H1 (cell line): ENCODE results near the gene PINLYP. TPM values are rescaled to one million over a fixed set of nuclear protein-coding genes. Genes with fewer than 3 reads are reported as not detected.

Experiments used
- BCL11A ChIP-seq, 2 experiments: IDR thresholded peaks; one replicate each; pipeline ENCODE4 v1.6.1; 2011; ENCODE audit warnings: low read depth in 2 of 2, low read length in 2 of 2, mild to moderate bottlenecking in 2 of 2
- GABPA ChIP-seq: IDR thresholded peaks from 2 replicates; pipeline ENCODE4 v1.6.1; 2011; ENCODE audit warnings: mild to moderate bottlenecking, low read length, moderate library complexity, borderline replicate concordance; ENCODE audit not compliant: insufficient read depth
- GTF2F1 ChIP-seq: IDR thresholded peaks from 2 replicates; pipeline ENCODE4 v1.6.1; 2012; ENCODE audit warnings: low read depth, low read length, improper control_type of control experiment, borderline replicate concordance
- HDAC6 ChIP-seq: IDR thresholded peaks from one replicate; pipeline ENCODE4 v1.7.1; 2012; ENCODE audit warnings: low read depth, mild to moderate bottlenecking, inconsistent platforms, low read length, moderate library complexity
- NANOG ChIP-seq: IDR thresholded peaks from 2 replicates; pipeline ENCODE4 v1.6.1; 2011; ENCODE audit warnings: low read length, low read depth, mild to moderate bottlenecking, inconsistent platforms; ENCODE audit not compliant: insufficient read depth, poor library complexity, severe bottlenecking
- RFX5 ChIP-seq: IDR thresholded peaks from 2 replicates; pipeline ENCODE4 v1.6.1; 2011; ENCODE audit warnings: low read depth, low read length, improper control_type of control experiment, borderline replicate concordance
- SAP30 ChIP-seq: fragments of 300-600 bp; sonication (generic); IDR thresholded peaks from 2 replicates; pipeline ENCODE4 v1.7.1; 2012; ENCODE audit warnings: low read length, moderate library complexity, mild to moderate bottlenecking, inconsistent platforms; ENCODE audit not compliant: insufficient read depth, insufficient replicate concordance
- SP1 ChIP-seq: IDR thresholded peaks from 2 replicates; pipeline ENCODE4 v1.6.1; 2011; ENCODE audit warnings: low read depth, low read length
- TBP ChIP-seq: IDR thresholded peaks from 2 replicates; pipeline ENCODE4 v1.6.1; 2011; ENCODE audit warnings: low read depth, low read length, improper control_type of control experiment
- polyA plus RNA-seq, 7 experiments: library from polyadenylated mRNA; depleted of rRNA in 3 of 7; stranded (reverse) in 5 of 7; unstranded in 2 of 7; fragments of >200 nt in 5 of 7; fragments of 200-250 nt in 2 of 7; gene quantifications; 1 replicate in 5 of 7; 2 replicates in 1 of 7; 4 replicates in 1 of 7; pipeline versions ENCODE4 v1.2.1 to v1.2.3, GENCODE V29; 2011 to 2013; ENCODE audit warnings: missing spikeins in 2 of 7, mixed read lengths in 2 of 7
- total RNA-seq: library from RNA; stranded (reverse); fragmentation: NEBNext Ultra II Directional; extraction: Animal tissue kit (Norgen Biotek cat#: 25700); gene quantifications from 2 replicates; pipeline ENCODE4 v1.2.1, GENCODE V29; 2021
- TF ChIP-seq, protein P1 (sequence below), 3 experiments: IDR thresholded peaks; 1 replicate in 2 of 3; 2 replicates in 1 of 3; pipeline versions ENCODE4 v1.5.1 to v1.6.1; 2011; ENCODE audit warnings: low read length in 3 of 3, mild to moderate bottlenecking in 3 of 3, inconsistent platforms in 2 of 3, low read depth in 1 of 3, moderate library complexity in 1 of 3; ENCODE audit not compliant: insufficient read depth in 1 of 3; ENCODE audit errors: control extremely low read depth in 1 of 3

PINLYP gene
- total and polyA plus RNA-seq, 2 of the 8 experiments (the other 6 are each of a cell fraction or from before 2014, with no cell fraction given): 7.5 to 31.3 TPM

DNA sequence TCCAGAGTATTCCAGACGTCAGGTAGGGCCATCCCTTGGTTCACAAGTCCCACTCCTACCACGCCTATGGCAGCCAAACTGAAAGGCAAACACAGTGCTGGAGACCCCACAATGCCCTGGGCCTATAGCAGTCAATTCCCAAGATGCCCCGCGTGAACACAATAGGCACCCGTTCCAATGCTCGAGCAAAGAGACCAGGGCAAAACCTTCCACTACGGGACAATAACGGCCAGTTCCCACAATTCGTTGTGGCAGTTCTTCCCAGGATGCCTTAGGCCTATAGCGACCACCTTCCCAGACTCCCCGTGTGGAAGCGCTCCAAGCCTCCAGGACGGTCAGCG is 43.3 kb downstream of the PINLYP start (continued):
- TF ChIP-seq GTF2F1: 0 out of 2 replicates have a peak, but pooled peaks have one; percentile 37
- no peak for TF ChIP-seq SP1
- TF ChIP-seq SAP30: no peak
- TF ChIP-seq, protein P1, sequence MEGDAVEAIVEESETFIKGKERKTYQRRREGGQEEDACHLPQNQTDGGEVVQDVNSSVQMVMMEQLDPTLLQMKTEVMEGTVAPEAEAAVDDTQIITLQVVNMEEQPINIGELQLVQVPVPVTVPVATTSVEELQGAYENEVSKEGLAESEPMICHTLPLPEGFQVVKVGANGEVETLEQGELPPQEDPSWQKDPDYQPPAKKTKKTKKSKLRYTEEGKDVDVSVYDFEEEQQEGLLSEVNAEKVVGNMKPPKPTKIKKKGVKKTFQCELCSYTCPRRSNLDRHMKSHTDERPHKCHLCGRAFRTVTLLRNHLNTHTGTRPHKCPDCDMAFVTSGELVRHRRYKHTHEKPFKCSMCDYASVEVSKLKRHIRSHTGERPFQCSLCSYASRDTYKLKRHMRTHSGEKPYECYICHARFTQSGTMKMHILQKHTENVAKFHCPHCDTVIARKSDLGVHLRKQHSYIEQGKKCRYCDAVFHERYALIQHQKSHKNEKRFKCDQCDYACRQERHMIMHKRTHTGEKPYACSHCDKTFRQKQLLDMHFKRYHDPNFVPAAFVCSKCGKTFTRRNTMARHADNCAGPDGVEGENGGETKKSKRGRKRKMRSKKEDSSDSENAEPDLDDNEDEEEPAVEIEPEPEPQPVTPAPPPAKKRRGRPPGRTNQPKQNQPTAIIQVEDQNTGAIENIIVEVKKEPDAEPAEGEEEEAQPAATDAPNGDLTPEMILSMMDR (IDR thresholded peaks at IDR 0.05; ENCODE audit: control extremely low read depth in 1 of 3, insufficient read depth in 1 of 3, low read depth in 1 of 3, low read length in 3 of 3): no peak
- no peak for TF ChIP-seq NANOG
- no peak for TF ChIP-seq TBP
- no peak for TF ChIP-seq HDAC6
- TF ChIP-seq BCL11A (IDR thresholded peaks at IDR 0.05; ENCODE audit: low read depth in 2 of 2, low read length in 2 of 2): no peak
- TF ChIP-seq GABPA: no peak
- TF ChIP-seq RFX5: no peak
